NCI-H2227 (cell line): ENCODE results near the gene GFOD1.

Experiments
- DNase-seq: peaks from one replicate; lab custom pipeline; 2025; ENCODE audit not compliant: unreplicated experiment; lab: John Stamatoyannopoulos, UW

Gene GFOD1

GRCh38 chr6:13360671-13361540, 126.5 kb downstream of the GFOD1 start:
- no peak for DNase-seq

DNA sequence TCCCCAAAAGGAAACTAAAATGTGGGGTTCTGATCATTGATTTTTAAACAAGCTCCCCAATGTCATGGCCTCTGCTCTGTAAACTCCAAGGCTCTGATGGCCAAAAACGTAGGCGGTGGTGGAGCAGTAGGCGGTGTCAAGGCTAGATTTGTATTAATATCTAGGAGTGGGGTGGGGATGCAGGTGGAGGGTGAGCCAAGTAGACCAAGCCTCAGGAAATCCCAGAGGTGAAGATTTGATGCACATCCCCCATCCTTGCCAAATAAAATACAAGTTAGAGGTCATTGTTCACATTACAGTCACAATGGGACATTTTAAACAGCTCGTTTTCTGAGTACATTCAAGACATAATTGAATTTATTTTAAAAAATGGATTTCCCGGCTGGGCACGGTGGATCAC, 128.1 kb downstream of the GFOD1 start:
- no peak for DNase-seq

- no peak for DNase-seq
These were observed 128.9 kb downstream of the GFOD1 start for GRCh38 chr6:13358511-13358910.

DNA sequence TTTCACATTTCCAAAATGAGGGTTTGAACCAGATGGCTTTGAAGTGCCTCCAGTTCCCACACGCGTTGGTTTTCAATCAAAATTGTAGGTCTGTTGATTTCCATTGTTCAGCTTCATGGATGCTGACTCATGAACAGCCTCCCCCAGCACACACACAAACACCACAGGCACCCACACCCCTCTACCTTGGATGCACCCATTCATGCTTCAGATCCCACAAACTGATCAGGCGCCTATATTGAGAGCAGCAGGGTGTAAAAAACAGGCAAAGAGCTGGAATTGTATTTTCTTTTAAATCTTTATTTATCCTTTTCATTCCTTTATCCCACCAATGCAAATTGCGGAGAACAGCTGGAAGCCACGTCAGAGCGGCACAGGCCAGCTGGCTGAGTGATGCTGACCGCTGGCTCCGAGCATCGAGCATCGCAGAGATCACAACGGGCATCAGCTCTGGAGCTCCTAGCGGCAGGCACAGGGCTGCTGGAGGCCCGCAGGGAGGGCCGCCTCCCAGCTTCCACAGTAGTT, 129.8 kb downstream of the GFOD1 start:
- DNase-seq: peak; percentile 60

DNA sequence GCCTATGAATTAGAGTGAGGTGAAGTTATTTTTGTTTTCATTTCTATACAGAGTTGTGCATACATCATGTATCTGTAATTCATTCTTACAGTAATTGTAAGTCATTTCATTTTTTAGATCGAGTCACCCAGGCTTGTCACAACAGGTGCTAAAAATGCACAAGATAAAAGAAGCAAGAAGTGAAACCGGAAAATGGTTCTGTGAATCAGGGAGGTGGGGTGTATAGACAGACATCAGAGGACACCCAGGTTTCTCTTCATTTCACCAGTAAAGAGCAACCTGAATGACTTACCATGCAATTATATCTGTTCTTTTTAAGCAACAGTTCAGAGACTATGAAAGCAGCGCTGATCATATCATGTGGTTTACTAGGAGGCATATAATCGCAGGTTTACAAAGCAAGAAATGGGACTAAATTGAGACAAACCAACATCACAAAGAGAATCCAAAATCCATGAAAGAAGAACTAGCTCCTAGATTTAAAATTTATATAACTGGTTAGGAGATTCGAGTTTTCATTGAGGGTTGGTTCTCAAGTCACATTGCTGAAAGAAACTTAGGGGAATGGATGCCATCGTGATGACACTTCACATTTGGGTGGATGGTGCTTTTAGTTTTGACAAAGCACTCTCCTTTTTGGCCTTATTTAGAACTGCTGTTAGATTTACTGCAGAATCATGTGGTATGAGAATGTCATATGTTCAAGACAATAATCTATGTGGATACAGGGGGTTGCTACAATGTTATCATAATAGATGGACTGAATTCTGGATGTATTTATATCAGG, 131.2 kb downstream of the GFOD1 start:
- DNase-seq: no peak

DNA sequence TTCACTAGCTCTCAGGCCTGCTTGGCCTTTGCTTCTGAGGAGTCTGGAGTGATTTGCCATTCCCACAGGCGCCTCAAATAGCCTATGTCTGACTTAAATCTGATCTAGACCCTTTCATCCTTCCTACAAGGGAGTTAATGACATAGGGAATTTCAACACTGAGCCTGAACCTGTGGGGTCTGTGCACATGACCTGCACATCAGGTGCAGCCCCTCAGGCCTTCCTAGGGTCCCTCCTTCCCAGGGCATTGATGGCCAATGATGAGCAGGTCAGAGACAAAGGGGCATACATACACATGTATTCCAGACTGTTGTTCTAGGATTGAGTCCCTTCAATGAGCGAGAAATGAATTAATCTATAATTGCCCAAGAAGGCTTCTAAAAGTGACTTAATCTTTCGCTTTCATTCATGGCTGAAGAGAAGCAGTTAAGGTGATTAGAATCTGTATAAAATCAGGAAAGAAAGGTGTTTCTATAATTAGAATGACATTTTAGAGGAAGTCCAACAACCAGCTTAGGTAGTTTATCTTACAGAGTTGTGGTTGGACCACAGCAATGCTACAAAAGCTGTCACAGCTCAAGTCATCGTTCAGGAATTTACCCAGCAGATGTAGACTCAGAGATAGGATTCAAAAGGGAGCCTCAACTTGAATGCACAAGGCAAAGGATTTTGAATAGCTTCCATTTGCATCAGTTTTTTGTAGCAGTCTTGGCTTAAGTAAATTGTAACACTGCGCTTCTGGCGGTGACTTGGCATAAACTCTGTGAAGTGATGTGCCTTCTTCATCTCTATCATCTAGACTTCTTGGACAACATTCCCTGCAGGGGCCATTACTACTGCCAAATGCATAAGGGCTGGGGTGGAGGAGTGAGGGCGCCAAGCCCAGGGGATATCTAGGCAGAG, 132.1 kb downstream of the GFOD1 start:
- no peak for DNase-seq

GRCh38 chr6:13354331-13355042, 132.9 kb downstream of the GFOD1 start:
- no peak for DNase-seq

- no peak for DNase-seq
These were observed 135.2 kb downstream of the GFOD1 start for GRCh38 chr6:13352165-13352564.

DNA sequence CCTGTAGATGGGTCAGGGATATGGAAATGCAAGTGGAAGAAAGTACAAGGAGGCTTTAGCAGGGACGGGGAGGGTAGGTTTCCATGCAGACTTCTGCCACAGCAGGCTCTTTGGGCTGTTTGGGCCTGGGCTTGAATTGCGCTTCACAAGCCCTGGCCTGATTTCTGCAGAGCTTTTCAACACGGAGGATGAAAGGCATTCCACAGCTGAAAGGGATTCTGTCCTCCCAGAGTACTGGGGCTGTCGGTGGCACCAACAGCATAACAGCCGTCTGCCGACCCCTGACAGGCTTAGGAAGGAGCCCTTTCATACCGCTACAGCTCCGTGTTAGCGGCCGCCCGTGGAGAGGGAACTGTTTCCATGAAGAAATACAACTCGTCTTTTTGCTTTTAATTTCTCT, 136.1 kb downstream of the GFOD1 start:
- no peak for DNase-seq

DNA sequence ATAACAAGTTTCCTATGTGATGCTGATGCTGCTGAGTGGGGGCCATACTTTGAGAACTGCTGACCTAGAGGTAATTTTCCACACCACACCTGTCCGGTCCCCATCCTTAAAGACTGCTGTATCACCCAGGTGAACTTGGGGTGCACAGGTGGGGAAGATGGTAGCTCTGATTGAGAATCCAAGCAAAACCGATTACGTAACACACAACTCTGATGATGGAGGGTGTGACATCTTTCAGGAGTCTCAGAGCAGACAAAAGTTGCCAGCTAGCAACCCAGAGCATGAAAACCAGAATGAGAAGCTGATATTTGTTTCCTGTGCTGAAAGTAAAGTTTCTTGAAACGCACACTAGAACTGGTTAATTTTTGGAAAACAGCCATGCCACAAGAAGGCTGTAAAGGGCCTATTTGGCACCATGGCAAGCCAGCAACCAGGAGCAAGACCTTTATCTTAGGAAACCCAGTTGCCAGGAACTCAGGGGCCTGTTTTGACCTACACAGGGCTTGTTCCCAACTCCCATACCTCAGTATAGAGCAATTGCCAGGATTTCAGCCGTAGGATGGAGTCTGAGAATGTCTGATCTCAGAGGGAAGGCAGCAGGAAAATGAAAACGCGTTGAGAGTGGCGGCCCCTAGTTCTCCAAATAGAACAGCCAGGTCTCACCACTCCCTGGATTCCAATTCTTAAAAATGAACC, 137.4 kb downstream of the GFOD1 start:
- DNase-seq: no peak

DNA sequence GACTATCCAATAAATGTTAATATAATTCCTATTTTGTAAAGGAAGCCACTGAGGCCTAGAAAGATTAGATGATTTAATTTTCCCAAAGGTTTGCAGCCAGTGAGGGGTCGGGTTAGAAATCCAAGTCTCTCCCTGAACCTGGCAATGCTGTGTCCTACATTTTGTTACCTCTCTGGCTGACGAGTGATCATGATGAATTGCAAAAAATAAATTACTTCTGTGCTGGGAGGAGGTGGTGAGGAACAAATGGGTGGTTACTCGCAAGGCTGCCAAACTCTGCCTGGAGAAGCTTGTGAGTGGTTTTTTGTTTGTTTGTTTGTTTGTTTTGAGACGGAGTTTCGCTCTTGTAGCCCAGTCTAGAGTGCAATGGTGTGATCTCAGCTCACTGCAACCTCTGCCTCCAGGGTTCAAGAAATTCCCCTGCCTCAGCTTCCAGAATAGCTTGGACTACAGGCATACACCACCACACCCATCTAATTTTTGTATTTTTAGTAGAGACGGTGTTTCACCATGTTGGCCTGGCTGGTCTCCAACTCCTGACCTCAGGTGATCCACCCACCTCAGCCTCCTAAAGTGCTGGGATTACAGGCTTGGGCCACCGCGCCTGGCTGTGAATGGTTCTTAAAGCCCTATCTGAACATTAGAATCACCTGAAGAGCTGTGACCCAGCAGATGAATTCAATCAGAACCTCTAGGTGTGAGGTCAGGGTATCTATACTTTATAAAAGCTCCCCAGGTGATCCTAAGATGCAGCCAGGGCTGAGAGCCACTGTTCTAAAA, 138.9 kb downstream of the GFOD1 start:
- DNase-seq: no peak

- DNase-seq: no peak
These were observed 141.2 kb downstream of the GFOD1 start for GRCh38 chr6:13346245-13346644.

GRCh38 chr6:13342414-13343019, 144.9 kb downstream of the GFOD1 start:
- DNase-seq: no peak

DNA sequence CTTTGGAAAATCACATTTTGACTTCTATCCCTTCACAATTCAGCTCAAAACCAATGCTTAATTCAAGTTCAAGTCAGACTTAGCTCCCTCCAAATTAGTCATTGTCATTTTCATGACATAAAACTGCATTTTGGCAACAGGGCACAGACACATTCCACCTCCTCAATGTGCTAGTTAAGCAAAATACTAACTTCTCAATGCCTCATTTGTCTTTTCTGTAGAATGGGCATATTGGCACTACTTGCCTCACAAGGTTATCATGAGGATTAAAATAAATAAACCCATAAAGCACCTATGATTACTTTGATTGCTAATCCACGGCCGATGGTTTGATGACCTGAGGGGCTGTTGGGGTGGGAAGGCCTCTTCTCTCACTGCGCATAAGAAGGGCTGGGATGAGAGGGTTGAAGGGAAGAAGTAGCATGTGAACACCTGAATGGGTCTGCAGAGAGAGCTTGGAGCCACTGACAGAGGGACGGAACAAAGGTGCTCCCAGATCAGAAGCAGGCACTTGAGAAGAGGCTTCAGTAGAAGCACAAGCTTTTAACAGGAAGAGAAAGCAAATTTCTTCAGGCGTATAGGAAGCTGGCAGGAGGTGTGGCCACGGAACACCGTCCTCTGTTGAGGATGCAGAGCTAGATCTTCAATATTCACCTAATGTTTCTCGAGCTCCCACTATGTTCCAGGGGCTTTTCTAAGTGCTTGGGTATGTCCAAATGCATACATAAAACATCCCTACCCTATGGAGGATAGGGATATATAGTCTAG, 147.4 kb downstream of the GFOD1 start:
- DNase-seq: no peak

GRCh38 chr6:13338038-13338437, 149.4 kb downstream of the GFOD1 start:
- DNase-seq: no peak

GRCh38 chr6:13336553-13336952, 150.8 kb downstream of the GFOD1 start:
- peak; percentile 80 for DNase-seq

- no peak for DNase-seq
These were observed 152.4 kb downstream of the GFOD1 start for GRCh38 chr6:13334953-13335352.

DNA sequence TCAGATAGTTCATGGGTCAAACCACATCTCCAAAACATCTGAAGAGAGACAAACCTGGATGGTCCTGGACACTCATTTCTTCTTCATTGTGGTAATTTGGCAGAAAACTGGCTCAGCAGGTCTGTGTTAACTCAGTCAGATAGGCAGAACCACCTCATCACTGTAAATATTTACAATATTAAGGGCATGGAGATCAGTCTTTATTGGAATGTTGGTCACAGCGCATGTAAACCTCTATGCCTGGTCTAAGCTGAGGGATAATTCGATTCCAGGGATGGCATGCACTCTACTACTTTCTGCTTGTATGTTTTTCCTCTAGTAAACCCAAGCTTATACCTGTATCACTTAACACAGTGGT, 155.1 kb downstream of the GFOD1 start:
- DNase-seq: no peak
